Measurements from ENCODE around the gene PWP1. TPM values are rescaled to one million over a fixed set of nuclear protein-coding genes. Genes with fewer than 3 reads are reported as not detected.

PWP1 gene
- total and polyA plus RNA-seq, 2 experiments from 2014 or later: 54.8 to 60.4 TPM

GRCh38 chr12:107650977-107651376 lies 34.6 kb upstream of the PWP1 start:
- no peak overlapping the region for H3K27ac ChIP-seq
- 69% methylated on average over 10 of the region's 10 CpGs for WGBS (ENCODE audit: low lambda C conversion rate, missing lambda C conversion rate)
- no peak for TF ChIP-seq CTCF (IDR thresholded peaks at IDR 0.05; ENCODE audit: poor library complexity)
- no peak for TF ChIP-seq EZH2phosphoT487 (IDR thresholded peaks at IDR 0.05; ENCODE audit: low read depth, severe bottlenecking, unreplicated experiment)
- no peak for TF ChIP-seq EZH2 (IDR thresholded peaks at IDR 0.05; ENCODE audit: borderline replicate concordance)
- H3K9me3 ChIP-seq (ENCODE audit: low read depth): no peaks in the 10 kb centered on the region
- no peaks in the 10 kb centered on the region for H3K27me3 ChIP-seq
- no peaks in the 10 kb centered on the region for H3K79me2 ChIP-seq
- H3K36me3 ChIP-seq (replicated peaks; ENCODE audit: insufficient read depth, low read depth): no peaks in the 10 kb centered on the region
- H3K9me2 ChIP-seq (replicated peaks; ENCODE audit: insufficient read depth): no peaks in the 10 kb centered on the region
- peaks cover 15% of the 10 kb centered on the region for H3K4me1 ChIP-seq (ENCODE audit: insufficient read depth)
- H3K4me3 ChIP-seq: no peak overlapping the region
- H2AFZ ChIP-seq: no peak overlapping the region
- H4K20me1 ChIP-seq (ENCODE audit: insufficient read depth, poor library complexity, severe bottlenecking): no peaks in the 10 kb centered on the region
- H3K4me2 ChIP-seq: no peak overlapping the region
- no peak for DNase-seq (ENCODE audit: low spot score)

GRCh38 chr12:107651571-107652449 lies 33.8 kb upstream of the PWP1 start:
- H4K20me1 ChIP-seq (ENCODE audit: insufficient read depth, poor library complexity, severe bottlenecking): no peaks in the 10 kb centered on the region
- H3K4me2 ChIP-seq: no peak overlapping the region
- DNase-seq (ENCODE audit: low spot score): peak; percentile 11
- no peaks in the 10 kb centered on the region for H3K27me3 ChIP-seq
- H3K4me1 ChIP-seq (ENCODE audit: insufficient read depth): peaks cover 8% of the 10 kb centered on the region
- no peak overlapping the region for H3K4me3 ChIP-seq
- H3K27ac ChIP-seq: no peak overlapping the region
- H3K36me3 ChIP-seq (replicated peaks; ENCODE audit: insufficient read depth, low read depth): no peaks in the 10 kb centered on the region
- TF ChIP-seq EZH2phosphoT487 (IDR thresholded peaks at IDR 0.05; ENCODE audit: low read depth, severe bottlenecking, unreplicated experiment): no peak
- TF ChIP-seq CTCF (IDR thresholded peaks at IDR 0.05; ENCODE audit: poor library complexity): no peak
- TF ChIP-seq EZH2 (IDR thresholded peaks at IDR 0.05; ENCODE audit: borderline replicate concordance): no peak
- no peaks in the 10 kb centered on the region for H3K79me2 ChIP-seq
- 91% methylated on average over 11 of the region's 11 CpGs for WGBS (ENCODE audit: low lambda C conversion rate, missing lambda C conversion rate)
- H3K9me3 ChIP-seq (ENCODE audit: low read depth): no peaks in the 10 kb centered on the region
- no peaks in the 10 kb centered on the region for H3K9me2 ChIP-seq (replicated peaks; ENCODE audit: insufficient read depth)
- H2AFZ ChIP-seq: no peak overlapping the region

- 66% methylated on average over 2 of the region's 2 CpGs for WGBS (ENCODE audit: low lambda C conversion rate, missing lambda C conversion rate)
- Histone ChIP-seq H3K79me2 (no peaks in the 10 kb centered on the region), H3K4me1 (ENCODE audit: insufficient read depth) (peaks cover 8% of the 10 kb centered on the region), H3K36me3 (replicated peaks; ENCODE audit: insufficient read depth, low read depth) (no peaks in the 10 kb centered on the region), H4K20me1 (ENCODE audit: insufficient read depth, poor library complexity, severe bottlenecking) (no peaks in the 10 kb centered on the region), H3K27me3 (no peaks in the 10 kb centered on the region), H3K4me2 (no peak overlapping the region), H2AFZ (no peak overlapping the region), H3K9me2 (replicated peaks; ENCODE audit: insufficient read depth) (no peaks in the 10 kb centered on the region), H3K27ac (no peak overlapping the region), H3K9me3 (ENCODE audit: low read depth) (no peaks in the 10 kb centered on the region), H3K4me3 (no peak overlapping the region)
- TF ChIP-seq EZH2 (IDR thresholded peaks at IDR 0.05; ENCODE audit: borderline replicate concordance) (no peak), CTCF (IDR thresholded peaks at IDR 0.05; ENCODE audit: poor library complexity) (no peak), EZH2phosphoT487 (IDR thresholded peaks at IDR 0.05; ENCODE audit: low read depth, severe bottlenecking, unreplicated experiment) (no peak)
- no peak for DNase-seq (ENCODE audit: low spot score)
Measured at GRCh38 chr12:107653519-107653918, 32.1 kb upstream of the PWP1 start.

Data from hepatocyte (in vitro differentiated cells).